ENCODE results near the gene ZNF597.

GRCh38 chr16:3454631-3455147, 11.4 kb upstream of the ZNF597 start:
- no peak for TF ChIP-seq POLR2A (IDR thresholded peaks at IDR 0.05)
- no peak for TF ChIP-seq POLR2AphosphoS5 (IDR thresholded peaks at IDR 0.05)
